Left colon (tissue), 2 donors: Measurements from ENCODE around the gene EXOC1. TPM values are rescaled to one million over a fixed set of nuclear protein-coding genes. Genes with fewer than 3 reads are reported as not detected.
"Not testable (repeated sequence)": the region's sequence is repeated elsewhere in the genome, so short reads cannot be mapped to it uniquely, and the experiment has no call there.

Experiments used
- ATAC-seq: fragments of 200-7000 bp; cut with Tn5 transposase; one replicate; pipeline ENCODE4 v1.9.1; 2020; ENCODE audit warnings: mild to moderate bottlenecking, moderate library complexity
- DNase-seq, 2 donors: peaks; one replicate each; pipeline ENCODE4 v3.0.0-alpha.2; 2020
- intact Hi-C, 2 donors: fragments of 100-400 bp; cut with DNase I in 1 of 2; cut with micrococcal nuclease in 1 of 2; formaldehyde crosslinking; loops; one replicate each; pipeline versions ENCODE4 v1.11.2 to v1.14.0; 2022; cut with DNase I, micrococcal nuclease
- total RNA-seq, 2 donors: library from RNA; stranded (reverse); fragmentation: NEBNext Ultra II Directional; extraction: Animal tissue kit (Norgen Biotek cat#: 25700); gene quantifications; one replicate each; pipeline ENCODE4 v1.2.1, GENCODE V29; 2021
- donor health status: DM: no; HTN: no; CAD: no.
- donor health status: DM: yes; HTN: yes; CAD: no.

The EXOC1 gene
- total RNA-seq, 2 donors from 2014 or later: 37.1 to 43.8 TPM

DNA sequence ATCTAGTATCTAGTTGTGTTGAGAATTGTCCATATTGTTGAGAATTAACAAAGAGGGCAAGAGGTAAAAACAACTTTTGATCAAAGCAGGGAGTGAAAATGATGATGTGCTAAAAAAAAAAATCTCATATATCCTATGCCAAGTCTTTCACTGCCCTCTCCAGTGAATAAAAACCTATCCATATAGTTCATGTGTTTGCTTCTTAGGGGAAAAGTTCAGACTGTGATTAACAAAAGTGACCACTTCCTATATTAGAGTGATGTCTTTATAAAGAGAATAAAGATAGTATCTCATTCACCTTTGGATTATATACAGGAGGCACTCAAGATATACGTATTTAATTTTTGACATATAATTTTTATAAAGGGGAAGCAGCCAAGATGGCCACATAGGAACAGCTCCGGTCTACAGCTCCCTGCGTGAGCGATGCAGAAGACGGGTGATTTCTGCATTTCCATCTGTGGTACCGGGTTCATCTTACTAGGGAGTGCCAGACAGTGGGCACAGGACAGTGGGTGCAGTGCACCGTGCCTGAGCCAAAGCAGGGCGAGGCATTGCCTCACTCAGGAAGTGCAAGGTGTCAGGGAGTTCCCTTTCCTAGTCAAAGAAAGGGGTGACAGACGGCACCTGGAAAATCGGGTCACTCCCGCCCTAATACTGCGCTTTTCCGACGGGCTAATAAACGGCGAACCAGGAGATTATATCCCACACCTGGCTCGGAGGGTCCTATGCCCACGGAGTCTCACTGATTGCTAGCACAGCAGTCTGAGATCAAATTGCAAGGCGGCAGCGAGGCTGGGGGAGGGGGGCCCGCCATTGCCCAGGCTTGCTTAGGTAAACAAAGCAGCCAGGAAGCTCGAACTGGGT lies 11.8 kb upstream of the EXOC1 start:
- ATAC-seq, DNase-seq, intact Hi-C loops: not testable (repeated sequence)

DNA sequence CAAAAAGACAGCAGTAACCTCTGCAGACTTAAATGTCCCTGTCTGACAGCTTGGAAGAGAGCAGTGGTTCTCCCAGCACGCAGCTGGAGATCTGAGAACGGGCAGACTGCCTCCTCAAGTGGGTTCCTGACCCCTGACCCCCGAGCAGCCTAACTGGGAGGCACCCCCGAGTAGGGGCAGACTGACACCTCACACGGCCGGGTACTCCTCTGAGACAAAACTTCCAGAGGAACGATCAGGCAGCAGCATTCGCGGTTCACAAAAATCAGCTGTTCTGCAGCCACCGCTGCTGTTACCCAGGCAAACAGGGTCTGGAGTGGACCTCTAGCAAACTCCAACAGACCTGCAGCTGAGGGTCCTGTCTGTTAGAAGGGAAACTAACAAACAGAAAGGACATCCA lies 11.1 kb upstream of the EXOC1 start:
- ATAC-seq, DNase-seq, intact Hi-C loops: not testable (repeated sequence)

DNA sequence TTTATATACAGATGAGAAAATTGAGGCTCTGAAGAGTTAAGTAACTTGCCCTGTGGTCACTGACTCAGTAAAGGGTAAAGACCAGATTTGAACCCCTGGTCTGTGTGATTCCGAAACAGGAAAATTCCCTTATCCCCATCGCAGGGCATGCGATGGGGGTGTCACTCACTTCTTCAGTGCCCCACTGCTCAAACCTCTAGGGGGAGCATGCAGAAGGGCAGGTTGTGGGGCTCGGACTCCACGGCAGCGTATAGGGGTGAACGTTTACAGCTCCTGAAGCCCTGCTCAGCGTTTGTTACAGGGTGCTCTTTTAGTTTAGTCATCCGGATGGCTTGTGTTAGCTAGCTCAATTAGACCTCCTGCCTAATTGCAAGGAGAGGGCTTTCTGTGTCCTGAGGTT lies 3.7 kb upstream of the EXOC1 start:
- ATAC-seq (no peak), DNase-seq (no peak)
- intact Hi-C loops: no loop called here

- peak; percentile 23 to 38 for DNase-seq
- ATAC-seq: peak; percentile 59
- intact Hi-C loops: no loop called here
Measured at GRCh38 chr4:55851885-55852284, 1.6 kb upstream of the EXOC1 start.

- no peak for ATAC-seq
- no peak for DNase-seq
- intact Hi-C loops: no loop called here
Measured at GRCh38 chr4:55854129-55854528, 681 bp downstream of the EXOC1 start.

GRCh38 chr4:55857586-55857985 lies 4.1 kb downstream of the EXOC1 start:
- no peak for ATAC-seq
- intact Hi-C loops: no loop called here
- no peak for DNase-seq

GRCh38 chr4:55859711-55860110 lies 6.3 kb downstream of the EXOC1 start:
- intact Hi-C loops: loop anchor here in 1 of 2 donors (10.0 kb wide), 2 partner anchors 305 to 515 kb away; partner anchors contain the start of gene SRD5A3
- no peak for DNase-seq

GRCh38 chr4:55864577-55865223 lies 11.3 kb downstream of the EXOC1 start:
- ATAC-seq (no peak), DNase-seq (no peak)
- intact Hi-C loops: loop anchor here in 1 of 2 donors (10.0 kb wide), 2 partner anchors 310 to 520 kb away; partner anchors contain the start of gene SRD5A3

More at GRCh38 chr4:55859711-55860110, 6.3 kb downstream of the EXOC1 start:
- ATAC-seq: no peak

DNA sequence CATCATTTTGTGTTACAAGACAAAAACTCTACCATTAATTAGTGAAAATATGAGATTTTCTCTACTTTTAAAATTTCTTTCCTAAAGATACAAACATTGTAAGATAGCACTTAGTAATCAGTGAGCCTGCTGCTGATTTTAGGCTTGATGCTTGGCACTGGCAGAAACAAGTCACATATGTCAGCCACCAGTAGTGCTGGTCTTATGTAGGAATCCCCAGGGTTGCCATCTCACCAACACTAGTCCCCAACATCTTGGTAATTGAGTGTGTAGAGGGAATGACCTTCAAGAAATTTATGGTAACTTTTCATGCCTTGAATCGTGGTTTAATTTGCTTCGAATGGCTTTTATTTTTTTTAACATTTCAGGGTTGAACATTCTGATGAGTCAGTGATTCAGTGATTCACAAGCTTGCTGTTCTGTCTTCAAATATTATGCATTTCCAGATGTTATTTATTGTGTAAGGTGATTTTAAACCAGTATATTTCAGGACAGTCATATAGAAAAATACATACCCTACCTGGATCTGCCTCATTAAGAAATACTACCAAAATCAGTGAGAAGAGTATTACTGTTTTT lies 11.9 kb downstream of the EXOC1 start:
- no peak for ATAC-seq
- intact Hi-C loops: loop anchor here in 1 of 2 donors (10.0 kb wide), 2 partner anchors 311 to 521 kb away; partner anchors contain the start of gene SRD5A3
- no peak for DNase-seq

GRCh38 chr4:55866290-55866907 lies 13.0 kb downstream of the EXOC1 start:
- DNase-seq: no peak
- ATAC-seq: no peak
- intact Hi-C loops: loop anchor here in 1 of 2 donors (10.0 kb wide), 2 partner anchors 312 to 522 kb away; partner anchors contain the start of gene SRD5A3

- no peak for DNase-seq
- intact Hi-C loops: loop anchor here in 1 of 2 donors (10.0 kb wide), 2 partner anchors 312 to 522 kb away; partner anchors contain the start of gene SRD5A3
- ATAC-seq: peak; percentile 82
Measured at GRCh38 chr4:55866973-55867574, 13.6 kb downstream of the EXOC1 start.

DNA sequence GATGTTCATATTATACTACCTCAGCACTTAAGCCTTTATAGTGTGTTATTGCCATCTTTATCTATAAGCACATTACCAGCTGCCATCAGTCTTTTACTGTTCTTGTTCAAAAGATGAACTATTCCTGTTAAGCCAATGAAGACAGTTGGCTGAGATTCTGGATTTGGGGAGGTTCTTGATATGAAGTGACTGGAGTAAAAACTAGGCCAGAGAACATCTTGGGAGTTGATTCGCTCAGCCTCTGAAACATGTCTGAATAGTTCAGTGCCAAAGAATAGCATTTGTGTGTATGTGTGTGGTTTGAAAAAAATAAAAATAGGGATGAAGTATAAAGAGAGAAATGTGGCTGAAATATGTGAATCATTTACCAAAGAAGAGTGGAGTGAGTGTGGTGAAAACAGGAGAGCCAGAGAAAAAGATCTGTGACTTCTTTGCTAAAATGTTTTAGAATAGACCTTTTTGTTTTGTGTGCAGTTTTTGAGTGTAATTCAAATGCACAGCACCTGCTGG lies 15.2 kb downstream of the EXOC1 start:
- ATAC-seq (no peak), DNase-seq (no peak)
- intact Hi-C loops: loop anchor here in 1 of 2 donors (10.0 kb wide), 2 partner anchors 314 to 524 kb away; partner anchors contain the start of gene SRD5A3

DNA sequence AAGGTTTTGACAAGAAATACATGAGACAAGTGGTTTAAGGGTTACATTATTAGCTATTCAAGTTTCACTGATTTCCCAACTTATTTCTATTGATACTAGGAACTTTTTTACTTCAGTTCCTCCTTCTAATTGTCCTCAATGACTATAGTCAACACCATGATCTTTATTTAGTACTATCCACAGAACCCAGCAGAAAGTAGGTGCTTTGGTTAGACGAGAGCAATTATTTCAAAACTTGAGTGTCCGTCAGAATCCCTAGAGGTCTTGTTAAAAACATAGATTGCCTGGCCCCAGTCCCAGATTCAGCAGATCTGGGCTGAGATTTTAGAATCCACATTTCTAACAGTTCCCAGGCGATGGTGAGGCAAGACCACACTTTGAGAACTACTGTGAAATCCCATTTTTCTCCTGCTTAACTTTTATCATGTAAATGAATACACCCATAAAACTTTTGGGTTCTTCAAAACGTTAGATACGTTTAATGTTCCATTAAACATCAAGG lies 17.9 kb downstream of the EXOC1 start:
- intact Hi-C loops: no loop called here
- no peak for DNase-seq
- no peak for ATAC-seq

DNA sequence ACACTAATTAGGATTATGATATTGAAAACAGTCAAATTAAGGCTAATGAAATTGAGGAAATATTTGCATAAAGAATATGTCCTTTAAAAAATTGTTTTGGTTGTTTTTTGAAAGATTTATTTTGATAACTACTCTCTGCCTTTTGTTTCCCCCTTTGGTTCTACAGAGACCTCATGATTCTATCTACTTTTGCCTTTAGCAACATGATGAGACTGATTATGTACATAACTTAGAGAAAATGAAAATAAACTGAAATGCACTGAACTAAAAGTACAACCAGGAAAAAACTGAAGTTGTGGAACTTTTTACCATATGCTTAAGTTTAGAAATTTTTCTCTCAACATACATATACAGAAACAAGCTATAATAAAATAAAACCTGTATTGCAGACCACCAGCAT lies 21.4 kb downstream of the EXOC1 start:
- DNase-seq: no peak
- intact Hi-C loops: no loop called here
- no peak for ATAC-seq

DNA sequence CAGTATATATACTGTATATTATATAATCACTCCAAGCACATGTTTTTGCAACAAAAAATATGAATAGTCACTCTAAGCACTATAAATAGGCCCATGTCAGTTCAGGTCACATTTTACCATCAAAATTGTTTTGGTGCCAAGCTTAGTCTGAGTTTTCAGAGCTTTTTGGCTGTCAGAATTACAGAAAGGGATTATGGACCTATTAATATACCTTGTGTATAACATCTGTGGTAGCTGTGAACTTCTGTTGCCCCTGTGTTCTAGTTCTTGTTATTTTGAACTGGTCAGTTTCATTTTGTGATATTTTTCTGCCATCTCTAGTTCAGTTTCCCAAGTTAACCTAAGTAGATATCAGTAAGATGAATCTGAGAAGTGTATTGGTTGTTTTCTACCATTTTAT lies 22.9 kb downstream of the EXOC1 start:
- intact Hi-C loops: no loop called here

GRCh38 chr4:55879224-55879623 lies 25.8 kb downstream of the EXOC1 start:
- intact Hi-C loops: no loop called here
- no peak for DNase-seq
- ATAC-seq: no peak

More for the DNA sequence above, 22.9 kb downstream of the EXOC1 start:
- DNase-seq (no peak), ATAC-seq (no peak)

DNA sequence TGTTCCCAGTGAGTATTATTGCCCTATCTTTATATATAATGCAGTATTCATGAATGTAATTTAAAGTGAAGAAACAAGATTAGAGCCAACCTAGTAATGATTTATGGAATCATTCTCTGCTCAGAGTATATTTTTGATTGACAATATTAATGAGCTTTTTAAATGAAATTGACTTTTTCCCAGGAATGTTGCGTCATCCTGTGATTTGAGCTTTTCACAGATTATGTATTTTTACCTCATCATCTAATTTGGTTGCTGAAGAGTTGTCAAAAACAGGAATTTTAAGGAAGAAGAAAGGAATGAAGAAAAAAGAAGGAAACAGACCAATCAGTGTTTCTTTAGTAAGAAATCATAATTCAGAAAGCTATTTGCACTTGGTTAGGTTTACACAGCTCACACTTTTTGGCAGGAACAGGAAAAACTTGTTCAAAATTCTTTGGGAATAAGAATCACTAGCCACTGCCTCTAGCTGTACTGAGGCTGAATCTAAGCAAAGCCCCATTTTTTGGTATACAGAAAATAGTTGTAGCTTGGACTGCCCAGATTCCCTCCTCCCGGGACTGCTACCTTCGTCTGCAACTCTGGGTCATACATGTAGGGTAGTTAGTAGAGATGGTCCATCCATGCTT lies 27.3 kb downstream of the EXOC1 start:
- no peak for ATAC-seq

More for the DNA sequence above, 27.3 kb downstream of the EXOC1 start:
- intact Hi-C loops: no loop called here
- no peak for DNase-seq
